GM21786 (cell line): ENCODE results near the gene TRPC6.
"Not testable (repeated sequence)": the region's sequence is repeated elsewhere in the genome, so short reads cannot be mapped to it uniquely, and the experiment has no call there.

Experiments used
- ATAC-seq: cut with Tn5 transposase; IDR thresholded peaks from one replicate; pipeline ENCODE4 v1.9.1; 2021; ENCODE audit not compliant: unreplicated experiment

The TRPC6 gene

DNA sequence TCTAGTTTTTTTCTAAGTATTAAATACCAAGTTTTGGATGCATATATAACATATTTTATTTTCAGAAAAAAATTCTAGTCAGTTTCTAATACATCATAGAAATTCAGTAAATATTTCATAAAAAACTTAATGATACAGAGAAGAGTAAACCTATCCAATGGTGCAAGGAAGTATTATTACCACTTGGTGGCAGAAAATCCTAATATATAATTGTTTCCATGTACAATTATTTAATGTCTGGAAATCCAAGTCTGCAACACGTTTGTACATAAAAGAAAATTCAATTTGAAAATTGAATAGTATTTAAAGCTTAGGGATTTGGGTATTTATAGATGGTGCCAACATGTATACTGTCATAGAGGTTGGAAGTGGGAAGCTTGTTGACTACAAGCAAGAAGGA is 127.0 kb downstream of the TRPC6 start:
- peak; percentile 42 for ATAC-seq

DNA sequence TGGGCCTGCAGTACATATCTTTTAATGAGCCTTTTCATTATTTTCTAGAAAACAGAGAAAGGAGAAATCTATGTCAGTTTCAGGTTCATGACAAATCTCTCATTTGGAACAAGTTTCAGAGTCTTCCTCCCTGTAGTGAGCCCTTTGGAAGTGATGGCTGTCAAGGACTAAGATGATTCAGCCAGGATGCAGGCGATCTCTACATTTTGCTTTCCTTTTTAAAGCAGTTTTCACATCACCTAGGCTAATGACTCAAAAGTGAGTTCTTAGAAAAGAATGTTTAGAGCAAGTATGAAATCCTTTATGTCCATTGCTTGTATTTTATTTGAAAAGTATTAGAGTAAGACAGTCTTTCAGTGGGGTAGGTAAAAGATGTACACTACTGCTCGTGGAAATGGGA is 130.1 kb downstream of the TRPC6 start:
- no peak for ATAC-seq

DNA sequence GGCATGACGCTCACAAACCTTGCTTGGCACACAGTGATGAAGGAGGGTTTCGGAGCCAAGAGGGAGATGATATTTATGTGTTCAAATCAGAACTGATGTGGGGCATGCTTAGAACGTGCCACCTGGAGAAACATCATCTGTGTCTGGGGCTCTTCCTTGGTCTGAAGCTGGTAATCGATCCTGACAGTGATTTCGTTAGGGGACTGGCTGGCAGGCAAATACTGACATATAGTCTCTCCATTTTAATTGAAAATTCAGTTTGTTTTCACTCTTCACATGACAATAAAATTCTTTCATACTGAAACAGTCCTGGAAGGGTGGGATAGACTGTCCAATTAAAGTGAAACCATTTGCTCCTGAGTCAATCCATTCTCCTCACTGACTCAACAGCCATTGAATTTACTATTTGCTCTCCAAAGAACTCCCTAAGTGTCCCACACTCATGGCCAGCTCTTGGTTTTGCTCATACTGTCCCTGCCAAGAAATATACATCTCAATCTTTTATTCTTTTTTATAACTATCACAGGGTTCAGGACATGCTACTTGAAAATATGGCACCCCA is 134.8 kb downstream of the TRPC6 start:
- ATAC-seq, result no peak

DNA sequence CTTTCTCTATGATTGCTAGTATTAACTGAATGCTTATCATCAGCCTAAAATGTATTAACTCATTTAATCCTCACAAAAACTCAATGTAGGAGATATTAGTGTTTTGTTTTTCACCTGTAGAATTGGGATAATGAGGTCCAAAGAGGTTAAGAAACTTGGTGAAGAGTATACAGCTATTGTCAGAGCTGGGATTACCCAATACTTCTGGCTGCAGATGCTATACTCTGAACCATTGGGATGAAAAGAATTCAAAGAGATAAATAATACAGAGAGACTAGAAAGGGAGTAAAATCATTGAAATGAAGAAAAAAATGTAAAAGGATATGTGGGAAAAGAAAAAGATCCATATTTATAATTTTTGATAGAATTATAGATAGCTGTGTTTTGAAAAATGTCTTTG is 137.1 kb downstream of the TRPC6 start:
- ATAC-seq, result no peak

DNA sequence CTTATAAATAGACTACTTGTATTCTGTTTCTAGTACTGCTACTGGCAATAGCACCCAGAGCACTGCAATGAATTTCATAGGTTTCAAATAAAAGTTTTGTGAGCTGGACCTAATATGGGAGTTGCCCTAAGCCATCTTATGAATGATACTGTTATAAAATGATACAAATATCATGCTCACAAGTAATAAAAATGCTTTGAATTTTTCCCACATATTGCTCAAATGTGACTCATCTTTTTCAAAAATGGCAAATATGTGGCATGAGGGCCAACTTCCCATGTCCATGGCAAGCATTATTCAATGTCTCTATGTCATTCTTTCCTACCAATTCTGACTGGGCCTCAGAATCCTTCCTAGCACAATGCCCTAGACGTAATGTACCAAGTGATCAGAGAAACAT is 137.6 kb downstream of the TRPC6 start:
- no peak for ATAC-seq

DNA sequence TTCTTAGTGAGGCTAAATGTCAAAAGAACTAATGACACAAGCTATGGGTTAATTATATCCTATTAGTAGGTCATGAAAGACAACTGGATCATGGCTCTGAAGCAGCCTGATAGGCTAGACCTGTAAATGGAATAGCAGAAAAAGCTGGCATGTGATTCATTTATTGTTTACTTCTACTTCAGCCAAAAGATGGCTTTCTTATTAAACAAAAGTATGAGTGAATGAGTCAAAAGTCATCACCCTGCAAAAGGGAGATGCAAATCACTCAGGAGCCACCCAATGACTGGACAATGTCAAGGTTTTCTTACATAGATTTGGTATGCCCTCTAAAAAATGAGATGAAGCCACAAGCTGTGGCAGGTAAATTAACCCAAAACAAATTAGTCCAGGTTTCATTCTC is 138.0 kb downstream of the TRPC6 start:
- ATAC-seq, result no peak

DNA sequence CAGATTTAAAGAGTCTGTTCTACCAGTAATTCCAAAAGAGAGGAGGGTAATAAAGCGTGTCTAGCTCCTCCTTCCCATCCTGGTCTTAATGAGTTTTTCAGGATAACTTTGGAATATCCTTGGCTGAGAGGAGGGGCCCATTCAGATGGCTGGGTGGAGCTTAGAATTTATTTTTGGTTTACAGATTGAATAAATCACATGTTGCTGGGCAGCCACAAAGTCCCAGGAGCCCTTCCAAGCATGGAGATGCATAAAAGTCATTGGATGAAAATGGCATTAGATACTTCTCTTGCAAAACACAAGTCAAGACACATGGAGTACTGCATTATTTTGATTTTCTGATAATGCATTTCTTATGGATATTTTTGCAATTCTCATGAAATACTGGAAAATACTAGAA is 139.0 kb downstream of the TRPC6 start:
- ATAC-seq, result no peak

DNA sequence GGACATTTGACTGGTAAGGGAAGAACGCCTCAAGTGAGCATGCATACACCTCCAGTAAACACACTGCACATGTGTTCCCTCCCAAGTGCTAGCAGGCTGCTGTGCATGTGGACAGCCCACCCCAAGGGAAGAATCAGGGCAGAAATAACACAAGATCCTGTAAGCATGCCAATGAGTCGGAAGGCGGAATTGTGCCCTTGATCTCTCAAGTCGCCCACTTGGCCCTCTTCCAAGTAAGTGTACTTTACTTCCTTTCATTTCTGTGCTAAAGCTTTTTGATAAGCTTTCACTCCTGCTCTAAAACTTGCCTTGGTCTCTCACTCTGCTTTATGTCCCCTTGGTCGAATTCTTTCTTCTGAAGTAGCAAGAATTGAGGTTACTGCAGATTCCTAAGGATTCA is 139.6 kb downstream of the TRPC6 start:
- no peak for ATAC-seq

DNA sequence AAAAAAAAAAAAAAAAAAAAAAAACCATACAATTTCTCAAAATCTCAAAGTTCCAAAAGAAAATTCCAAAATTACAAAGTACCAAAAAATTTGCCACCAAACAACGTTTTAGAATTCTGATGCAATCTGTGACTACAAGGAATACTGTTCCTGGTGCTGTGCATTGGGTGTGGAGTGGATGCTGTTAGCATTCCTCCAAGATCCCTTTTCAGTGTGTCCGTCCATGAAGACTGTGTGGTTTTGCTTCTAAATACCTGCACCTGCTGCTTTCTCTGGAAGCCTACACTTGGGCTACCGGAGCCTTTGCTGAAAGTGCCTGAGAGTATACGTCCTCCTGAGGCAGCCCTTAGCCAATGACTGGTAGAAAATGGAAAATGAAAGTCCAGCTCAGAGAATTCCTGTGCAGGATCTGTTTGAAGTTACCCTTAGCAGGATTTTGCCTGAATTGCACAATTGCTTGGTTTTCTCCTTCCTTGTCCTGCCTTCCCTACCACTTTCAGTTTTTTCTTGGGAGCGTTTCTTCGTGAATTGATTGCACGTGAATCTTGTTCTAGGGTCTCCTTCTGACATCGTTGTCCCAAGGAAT is 140.8 kb downstream of the TRPC6 start:
- no peak for ATAC-seq

DNA sequence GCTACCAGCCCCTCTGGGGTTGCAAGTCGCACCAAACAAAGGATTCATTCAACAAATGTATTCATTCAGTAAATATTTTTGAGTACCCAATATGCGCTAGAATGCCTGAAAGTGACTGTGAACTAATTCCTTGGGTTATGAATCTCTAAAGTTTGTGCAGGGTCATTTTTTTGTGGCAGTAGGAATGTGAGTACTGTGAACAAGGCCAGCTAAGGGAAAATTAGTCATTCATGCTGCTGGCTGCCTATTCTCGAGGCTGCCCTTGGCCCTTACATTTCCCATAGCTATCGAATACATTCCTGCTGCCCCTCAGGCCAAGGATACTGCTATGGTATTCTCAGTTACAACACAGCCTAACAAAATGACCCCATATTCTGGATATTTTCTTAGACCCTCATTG is 141.6 kb downstream of the TRPC6 start:
- ATAC-seq, result no peak

DNA sequence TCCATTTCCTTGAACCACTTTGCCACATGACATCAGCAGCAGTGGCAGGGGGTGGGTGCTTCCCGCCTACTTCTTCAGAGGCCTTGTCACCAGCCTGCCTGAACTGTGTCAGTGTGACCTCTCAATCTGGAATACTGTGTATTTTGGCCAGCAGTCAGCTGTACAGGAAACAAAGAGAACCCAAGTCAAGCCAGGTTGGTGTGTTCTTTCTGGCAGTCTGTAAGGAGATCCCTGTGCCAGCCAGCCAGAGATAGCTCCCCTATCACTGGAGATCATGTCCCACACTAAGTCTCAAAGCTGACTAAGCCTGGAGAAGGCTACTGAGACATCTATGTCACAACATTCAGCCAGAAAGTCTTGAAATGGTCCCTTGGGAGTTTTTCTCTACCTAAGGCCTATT is 142.1 kb downstream of the TRPC6 start:
- no peak for ATAC-seq

DNA sequence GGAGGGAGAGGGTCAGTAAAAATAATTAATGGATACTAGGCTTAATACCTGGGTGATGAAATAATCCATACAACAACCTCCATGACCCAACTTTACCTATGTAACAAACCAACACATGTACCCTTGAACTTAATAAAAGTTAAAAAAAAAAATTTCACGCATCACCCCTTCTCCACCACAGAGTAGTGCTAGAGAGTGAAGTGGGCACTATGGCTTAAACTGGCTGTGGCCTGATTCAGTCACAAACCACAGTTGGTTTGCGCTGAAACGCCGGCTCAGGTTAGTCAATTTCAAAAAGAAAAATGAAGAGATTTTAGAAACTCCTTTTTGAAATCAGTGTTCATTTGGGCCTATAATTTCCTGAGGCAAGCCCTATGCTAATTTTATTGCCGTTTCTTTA is 144.3 kb downstream of the TRPC6 start:
- ATAC-seq, result no peak

DNA sequence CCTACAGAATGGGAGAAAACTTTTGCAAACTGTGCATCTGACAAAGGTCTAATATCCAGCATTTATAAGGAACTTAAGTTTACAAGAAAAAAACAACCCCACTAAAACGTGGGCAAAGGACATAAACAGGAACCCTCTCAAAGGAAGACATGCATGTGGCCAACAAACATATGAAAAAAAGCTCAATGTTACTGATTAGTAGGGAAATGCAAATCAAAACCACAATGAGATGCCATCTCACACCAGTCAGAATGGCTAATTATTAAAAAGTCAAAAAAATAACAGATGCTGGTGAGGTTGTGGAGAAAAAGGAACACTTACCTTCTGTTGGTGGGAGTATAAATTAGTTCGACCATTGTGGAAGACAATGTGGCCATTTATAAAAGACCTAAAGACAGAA is 145.1 kb downstream of the TRPC6 start:
- not testable (repeated sequence) for ATAC-seq

DNA sequence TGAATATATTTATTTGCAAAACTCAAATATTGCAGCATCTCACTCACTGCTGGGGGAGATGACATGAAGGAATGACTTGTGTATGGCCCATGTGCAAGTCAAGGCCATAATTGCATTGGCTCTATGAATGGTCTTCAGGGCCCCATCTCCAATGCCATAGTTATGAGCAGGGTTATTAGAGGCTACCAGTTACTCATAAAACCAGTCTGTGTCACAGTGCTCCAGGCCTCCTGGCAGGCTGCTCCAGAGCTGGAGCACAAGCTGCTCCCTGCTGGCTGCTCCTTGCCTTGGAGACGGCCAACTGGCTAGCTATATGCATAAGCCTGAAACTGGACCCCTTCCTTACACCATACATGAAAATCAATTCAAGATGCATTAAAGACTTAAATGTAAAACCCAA is 145.7 kb downstream of the TRPC6 start:
- ATAC-seq, result no peak

DNA sequence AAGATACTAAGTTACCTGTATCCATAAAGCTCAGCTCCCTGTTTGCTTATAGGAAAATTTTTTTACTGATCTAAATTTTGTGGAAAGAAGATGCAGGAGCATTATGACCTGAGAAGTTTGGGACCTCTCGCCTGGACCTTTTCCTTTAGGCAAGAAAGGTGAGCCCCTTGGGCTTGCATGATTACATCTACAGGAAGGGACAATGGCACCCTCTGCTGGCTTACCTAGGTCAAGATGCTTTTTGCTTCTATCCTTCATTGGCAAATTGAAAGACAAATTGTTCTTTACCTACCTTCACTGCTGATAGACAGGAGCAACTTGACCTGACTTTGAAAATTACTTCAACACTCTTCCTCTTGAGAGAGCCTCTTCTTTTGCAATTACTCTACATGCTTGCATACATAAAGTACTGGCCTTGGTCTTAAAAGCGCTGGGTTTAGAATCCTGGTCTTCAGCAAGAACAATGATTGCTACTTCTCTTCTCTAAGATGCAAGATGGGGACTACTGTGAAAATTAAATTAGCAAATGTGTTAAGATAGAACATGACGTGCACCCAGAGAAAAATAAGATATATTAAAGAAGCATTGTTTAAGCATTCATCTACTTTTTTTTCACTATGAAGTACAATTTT is 147.2 kb downstream of the TRPC6 start:
- ATAC-seq, result no peak

DNA sequence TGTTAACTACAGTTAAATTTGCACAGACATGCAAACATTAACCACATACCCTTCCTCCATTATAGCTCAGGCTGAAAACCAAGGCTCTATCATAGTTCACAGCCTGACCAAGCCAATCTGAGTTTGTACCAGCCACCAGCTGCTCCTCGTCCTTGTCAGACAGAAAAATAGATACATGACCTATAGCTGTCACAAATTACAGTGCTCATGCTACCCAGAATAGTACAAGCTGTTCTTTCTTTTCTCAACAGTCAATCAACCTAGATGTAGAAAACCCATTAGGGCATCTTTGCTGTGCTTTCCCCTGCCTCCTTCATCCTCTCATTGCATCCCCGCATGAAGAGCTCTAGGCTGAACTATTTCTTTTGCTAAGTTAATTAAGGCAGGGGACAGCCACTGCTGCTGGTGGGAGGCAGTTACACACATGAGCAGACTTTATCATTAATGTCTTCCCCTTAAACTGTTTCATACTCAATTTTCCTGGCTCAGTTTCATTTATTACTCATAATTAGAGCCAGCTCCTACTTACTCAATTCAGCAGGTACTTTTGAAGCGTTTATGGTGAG is 148.3 kb downstream of the TRPC6 start:
- ATAC-seq, result no peak

DNA sequence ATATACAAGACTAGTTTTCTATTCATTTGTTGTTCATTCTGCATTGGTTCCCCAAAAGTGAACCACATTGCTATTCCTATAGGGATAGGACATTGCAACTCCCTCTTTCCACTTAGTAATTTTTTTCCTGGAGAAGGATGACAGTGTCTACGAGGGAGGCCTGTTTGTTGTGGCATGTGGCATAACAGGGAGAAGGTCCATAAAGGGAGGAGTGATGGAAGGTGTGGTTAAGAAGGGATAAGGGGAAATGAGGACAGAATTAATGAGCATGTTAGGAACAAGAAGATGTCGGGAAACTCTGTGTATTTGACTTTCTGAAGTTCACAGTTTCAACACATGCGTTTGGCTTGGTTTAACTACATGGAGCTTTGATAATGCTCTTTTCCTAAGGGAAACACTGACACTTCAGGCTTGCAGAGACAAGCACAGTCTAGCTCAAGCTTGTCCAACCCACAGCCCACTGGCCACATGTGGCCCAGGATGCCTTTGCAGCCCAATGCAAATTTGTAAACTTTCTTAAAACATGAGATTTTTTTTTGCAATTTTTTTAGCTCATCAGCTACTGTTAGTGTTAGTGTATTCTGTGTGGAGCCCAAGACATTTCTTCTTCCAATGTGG is 149.7 kb downstream of the TRPC6 start:
- ATAC-seq, result no peak

DNA sequence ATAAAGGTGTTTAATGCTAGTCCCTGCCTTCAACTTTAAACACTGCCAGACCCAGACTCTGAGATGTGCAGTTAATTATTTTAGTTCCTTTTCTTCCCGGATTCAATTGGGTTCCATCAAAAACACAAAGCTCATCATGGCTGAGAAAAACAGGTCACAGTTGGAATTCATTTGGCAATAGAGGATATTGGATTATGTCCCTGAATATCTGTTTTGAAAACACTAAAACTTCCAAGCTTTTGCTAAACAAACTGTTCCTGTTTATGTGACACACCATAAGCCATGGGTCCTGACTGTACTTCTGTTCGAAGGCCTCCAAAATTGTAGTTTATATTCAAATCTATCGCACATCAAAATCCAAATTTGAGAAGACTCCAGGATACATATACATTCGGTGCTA is 150.7 kb downstream of the TRPC6 start:
- ATAC-seq, result no peak

DNA sequence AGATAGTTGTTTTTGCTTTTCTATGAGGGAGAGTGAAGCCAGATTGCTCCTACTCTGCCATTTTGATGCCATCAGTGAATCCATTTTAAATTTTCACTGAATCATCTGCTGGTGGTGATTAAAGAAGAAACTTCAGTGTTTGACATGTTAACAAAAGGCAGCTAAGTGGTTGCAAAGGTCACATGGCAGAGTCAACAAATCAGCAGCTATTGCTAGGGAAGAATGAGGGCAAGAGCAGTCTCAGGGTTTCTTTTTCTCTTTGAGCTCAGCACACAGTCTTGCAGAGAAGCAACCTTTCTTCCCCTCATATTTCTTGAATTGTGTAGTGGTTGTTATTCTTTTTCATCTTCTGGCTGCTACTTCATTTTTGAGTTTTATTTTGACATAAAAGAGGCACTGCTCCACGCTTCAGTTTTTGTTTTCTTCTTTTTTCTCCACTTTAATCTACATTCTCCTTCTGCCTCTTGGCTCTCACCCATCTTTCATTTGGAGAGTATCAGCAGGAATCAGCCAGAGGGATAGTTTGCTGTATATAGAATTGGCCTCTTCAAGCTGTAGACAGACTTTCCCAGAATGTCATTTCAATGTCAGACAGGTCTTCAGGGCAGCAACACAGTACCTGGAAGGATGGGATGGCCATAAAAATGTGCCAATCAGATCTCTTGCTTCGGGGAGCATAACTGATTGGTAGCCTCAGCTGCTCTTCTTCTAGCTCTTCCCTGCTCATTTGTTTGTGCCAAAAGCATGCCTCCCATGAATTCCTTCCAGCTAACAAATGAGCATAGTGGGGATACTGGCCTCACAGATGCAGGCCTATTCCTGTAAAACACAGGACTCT is 153.9 kb downstream of the TRPC6 start:
- ATAC-seq, result no peak

DNA sequence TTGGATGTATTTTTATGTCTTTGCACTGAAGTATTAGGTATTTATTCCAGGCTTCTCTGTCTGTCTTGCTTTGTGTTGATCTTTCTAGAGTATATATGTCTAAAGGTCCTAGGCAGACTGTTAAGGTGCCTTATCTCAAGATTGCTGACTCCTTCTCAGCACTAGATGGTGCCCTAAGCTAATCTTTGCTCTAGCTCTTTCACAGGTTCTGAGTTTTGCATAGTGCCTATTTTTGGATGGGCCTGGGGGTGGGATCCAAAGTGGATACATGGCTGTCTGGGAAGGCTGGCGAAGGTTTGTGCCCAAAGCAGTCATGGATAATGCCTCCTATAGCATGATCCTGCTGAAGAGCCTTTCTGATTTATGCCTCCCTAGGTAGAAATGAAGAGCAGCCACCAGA is 154.9 kb downstream of the TRPC6 start:
- no peak for ATAC-seq

DNA sequence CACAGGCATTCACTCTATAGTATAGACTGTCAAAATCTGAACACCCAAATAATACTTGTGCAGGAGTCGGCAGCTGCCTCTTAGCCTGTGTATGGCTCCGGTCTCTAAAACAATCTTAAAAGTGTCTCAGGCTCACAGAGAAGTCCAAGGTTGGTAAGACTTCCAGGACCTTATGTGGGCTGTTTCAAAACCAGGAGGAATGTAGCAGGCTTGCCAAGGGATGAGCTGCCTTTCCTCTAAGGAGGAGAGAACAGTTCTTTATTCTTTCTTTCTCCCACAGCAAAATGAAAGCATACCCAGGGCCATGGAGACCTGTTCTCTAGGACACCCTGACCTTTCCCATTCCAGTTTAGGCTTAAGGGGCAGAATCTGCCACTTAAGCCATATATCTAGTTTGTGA is 176.5 kb downstream of the TRPC6 start:
- ATAC-seq, result no peak
